HepG2 (cell line): ENCODE data around the gene SLC2A8. TPM values are rescaled to one million over a fixed set of nuclear protein-coding genes. Genes with fewer than 3 reads are reported as not detected.

Source experiments
- ARHGAP35 ChIP-seq: sonication (generic); formaldehyde crosslinking; IDR thresholded peaks from 2 replicates; pipeline ENCODE4 v1.9.0; 2022; ENCODE audit warnings: mild to moderate bottlenecking, inconsistent platforms, moderate library complexity, missing genetic modification reagents, borderline replicate concordance
- BCL3 ChIP-seq: sonication (generic); formaldehyde crosslinking; IDR thresholded peaks from 2 replicates; pipeline ENCODE4 v1.5.1; 2020; ENCODE audit warnings: mild to moderate bottlenecking, missing genetic modification reagents, moderate library complexity
- CAMTA2 ChIP-seq: sonication (generic); formaldehyde crosslinking; IDR thresholded peaks from 2 replicates; pipeline ENCODE4 v1.4.0; 2020; ENCODE audit warnings: mild to moderate bottlenecking, missing genetic modification reagents, borderline replicate concordance
- CREB1 ChIP-seq, 2 experiments: fragments of 450-650 bp in 1 of 2; IDR thresholded peaks; 2 replicates each; pipeline ENCODE4 v1.6.1; 2016 to 2017; ENCODE audit warnings: control low read depth in 1 of 2, mild to moderate bottlenecking in 1 of 2, missing compliant biosample characterization in 1 of 2, missing genetic modification characterization in 1 of 2
- ETV6 ChIP-seq: sonication (generic); formaldehyde crosslinking; conservative IDR thresholded peaks from 2 replicates; pipeline ENCODE4 v1.4.0; 2020; ENCODE audit warnings: missing genetic modification reagents
- KDM1A ChIP-seq: IDR thresholded peaks from 2 replicates; pipeline ENCODE4 v1.6.1; 2016; ENCODE audit warnings: missing compliant biosample characterization
- MLLT10 ChIP-seq: sonication (generic); formaldehyde crosslinking; IDR thresholded peaks from 2 replicates; pipeline ENCODE4 v1.4.0; 2020; ENCODE audit warnings: missing genetic modification reagents
- MYC ChIP-seq: sonication (generic); formaldehyde crosslinking; IDR thresholded peaks from 2 replicates; pipeline ENCODE4 v1.9.0; 2021; ENCODE audit warnings: missing genetic modification reagents, borderline replicate concordance
- NFYC ChIP-seq: IDR thresholded peaks from 2 replicates; pipeline ENCODE4 v1.6.1; 2016; ENCODE audit warnings: missing genetic modification reagents, missing compliant biosample characterization
- ONECUT2 ChIP-seq: sonication (generic); formaldehyde crosslinking; IDR thresholded peaks from 2 replicates; pipeline ENCODE4 v1.4.0; 2020; ENCODE audit warnings: missing genetic modification reagents
- PHF5A ChIP-seq: IDR thresholded peaks from one replicate; pipeline ENCODE4 v1.6.1; 2018; ENCODE audit warnings: low read depth, missing genetic modification reagents; ENCODE audit not compliant: unreplicated experiment
- RBM39 ChIP-seq: fragments of 200-400 bp; formaldehyde crosslinking; IDR thresholded peaks from one replicate; pipeline ENCODE4 v1.6.1; 2018; ENCODE audit warnings: antibody characterized with exemption, mild to moderate bottlenecking, low read depth, low read length; ENCODE audit not compliant: poor library complexity, severe bottlenecking
- RFXAP ChIP-seq: sonication (generic); formaldehyde crosslinking; IDR thresholded peaks from 2 replicates; pipeline ENCODE4 v1.4.0; 2020; ENCODE audit warnings: missing genetic modification reagents, borderline replicate concordance
- SCMH1 ChIP-seq: sonication (generic); formaldehyde crosslinking; IDR thresholded peaks from 2 replicates; pipeline ENCODE4 v1.9.0; 2021; ENCODE audit warnings: missing genetic modification reagents, mild to moderate bottlenecking, borderline replicate concordance
- SRSF9 ChIP-seq: fragments of 200-400 bp; formaldehyde crosslinking; IDR thresholded peaks from 2 replicates; pipeline ENCODE4 v1.6.1; 2018; ENCODE audit warnings: borderline replicate concordance, mild to moderate bottlenecking, low read depth, low read length; ENCODE audit not compliant: insufficient read depth, poor library complexity, severe bottlenecking
- SRY ChIP-seq: sonication (generic); formaldehyde crosslinking; IDR thresholded peaks from 2 replicates; pipeline ENCODE4 v1.8.0; 2022; ENCODE audit warnings: mild to moderate bottlenecking, missing genetic modification reagents
- TCF7L2 ChIP-seq: IDR thresholded peaks from 2 replicates; pipeline ENCODE4 v1.6.1; 2011; ENCODE audit warnings: mild to moderate bottlenecking, low read depth, low read length, moderate library complexity
- TEAD3 ChIP-seq: optimal IDR thresholded peaks from 2 replicates; pipeline ENCODE3; 2016; ENCODE audit warnings: borderline replicate concordance
- TOPORS ChIP-seq: sonication (generic); formaldehyde crosslinking; IDR thresholded peaks from 2 replicates; pipeline ENCODE4 v1.8.0; 2023; ENCODE audit warnings: mild to moderate bottlenecking, missing genetic modification reagents
- U2AF1 ChIP-seq: fragments of 200-400 bp; formaldehyde crosslinking; optimal IDR thresholded peaks from 2 replicates; pipeline ENCODE3; 2017; ENCODE audit warnings: mild to moderate bottlenecking, low read depth, low read length
- WIZ ChIP-seq: sonication (generic); formaldehyde crosslinking; IDR thresholded peaks from 2 replicates; pipeline ENCODE4 v1.5.1; 2020; ENCODE audit warnings: mild to moderate bottlenecking, missing genetic modification reagents
- ZBTB37 ChIP-seq: sonication (generic); formaldehyde crosslinking; IDR thresholded peaks from 2 replicates; pipeline ENCODE4 v1.4.0; 2020; ENCODE audit warnings: mild to moderate bottlenecking, missing genetic modification reagents
- ZFP36 ChIP-seq: fragments of 150-350 bp; IDR thresholded peaks from 2 replicates; pipeline ENCODE4 v1.6.1; 2018; ENCODE audit warnings: borderline replicate concordance, low read length, low read depth; ENCODE audit not compliant: partially characterized antibody
- ZMYM3 ChIP-seq: sonication (generic); formaldehyde crosslinking; IDR thresholded peaks from 2 replicates; pipeline ENCODE4 v1.5.1; 2020; ENCODE audit warnings: mild to moderate bottlenecking, missing genetic modification reagents
- ZNF10 ChIP-seq: sonication (generic); formaldehyde crosslinking; IDR thresholded peaks from 2 replicates; pipeline ENCODE4 v1.4.0; 2020; ENCODE audit warnings: mild to moderate bottlenecking, low read depth, missing genetic modification reagents, borderline replicate concordance
- ZNF431 ChIP-seq: sonication (generic); formaldehyde crosslinking; IDR thresholded peaks from 2 replicates; pipeline ENCODE4 v1.9.0; 2022; ENCODE audit warnings: missing genetic modification reagents, low read depth, mild to moderate bottlenecking, borderline replicate concordance
- ZNF713 ChIP-seq: sonication (generic); formaldehyde crosslinking; IDR thresholded peaks from 2 replicates; pipeline ENCODE4 v1.4.0; 2020; ENCODE audit warnings: mild to moderate bottlenecking, missing genetic modification reagents
- ZNF780A ChIP-seq: sonication (generic); formaldehyde crosslinking; IDR thresholded peaks from 2 replicates; pipeline ENCODE4 v1.8.0; 2022; ENCODE audit warnings: mild to moderate bottlenecking, missing genetic modification reagents, moderate library complexity
- ZZZ3 ChIP-seq: sonication (generic); formaldehyde crosslinking; IDR thresholded peaks from 2 replicates; pipeline ENCODE4 v1.4.0; 2020; ENCODE audit warnings: missing genetic modification reagents, mild to moderate bottlenecking, borderline replicate concordance
- polyA plus RNA-seq, 8 experiments: library from polyadenylated mRNA; depleted of rRNA in 3 of 8; stranded (reverse) in 7 of 8; unstranded in 1 of 8; fragments of >200 nt; fragmentation: Illumina TruSeq in 4 of 8; extraction: Trizol in 4 of 8; gene quantifications; 2 replicates each; pipeline versions ENCODE4 v1.2.1 to v1.2.3, GENCODE V29; 2011 to 2016; ENCODE audit warnings: low read depth in 4 of 8, missing spikeins in 1 of 8, mixed read lengths in 1 of 8; ENCODE audit not compliant: insufficient read depth in 1 of 8
- total RNA-seq, 5 experiments: library from RNA; depleted of rRNA; stranded (reverse); fragments of >200 nt; fragmentation: Illumina TruSeq; extraction: Trizol; gene quantifications; 2 replicates each; pipeline ENCODE4 v1.2.3, GENCODE V29; 2016; ENCODE audit warnings: low read depth in 1 of 5

Gene SLC2A8
- total and polyA plus RNA-seq, 2 of the 13 experiments (the other 11 are each of a cell fraction or from before 2014, with no cell fraction given): 22.6 to 48.6 TPM

- TF ChIP-seq SRY (no peak), TEAD3 (peak; percentile 6), SRSF9 (no peak), ZNF431 (no peak), TCF7L2 (no peak), PHF5A (CRISPR knock-in tag) (no peak), ZNF713 (no peak), ETV6 (no peak; the same call in 1 of the 2 replicates), ZMYM3 (CRISPR knock-in tag) (no peak), MLLT10 (CRISPR knock-in tag) (no peak), ZBTB37 (CRISPR knock-in tag) (no peak; the same call in 1 of the 2 replicates), TOPORS (CRISPR knock-in tag) (no peak), NFYC (CRISPR knock-in tag) (peak; percentile 8; the same call in 1 of the 2 replicates), ZFP36 (no peak), MYC (peak; percentile 66; the same call in 1 of the 2 replicates), KDM1A (CRISPR knock-in tag) (no peak), ZNF10 (CRISPR knock-in tag) (no peak), SCMH1 (CRISPR knock-in tag) (no peak), BCL3 (CRISPR knock-in tag) (peak; percentile 4; the same call in 1 of the 2 replicates), ARHGAP35 (no peak; the same call in 1 of the 2 replicates), RBM39 (no peak), WIZ (CRISPR knock-in tag) (no peak), ZNF780A (no peak), ZZZ3 (peak; percentile 81; the same call in 1 of the 2 replicates), ONECUT2 (no peak), CAMTA2 (0 out of 2 replicates have a peak, but pooled peaks have one; percentile 7), U2AF1 (no peak), RFXAP (CRISPR knock-in tag) (0 out of 2 replicates have a peak, but pooled peaks have one; percentile 23), CREB1 (IDR thresholded peaks at IDR 0.05) (peak; percentile 89), CREB1 (CRISPR knock-in tag; IDR thresholded peaks at IDR 0.05) (peak; percentile 99)
Observed at GRCh38 chr9:127423934-127424675, 27.1 kb downstream of the SLC2A8 start, which contains the start of gene ZNF79 (continued).
